GM12865 (cell line): ENCODE data around the gene FSTL1.

Experiments
- DNase-seq: peaks from one replicate; pipeline ENCODE4 v3.0.0; 2010; ENCODE audit warnings: low read depth
- H3K4me3 ChIP-seq: 2 replicates; pipeline ENCODE4 v1.5.1; 2011; ENCODE audit warnings: mild to moderate bottlenecking, low read depth, low read length, control low read depth
- TF ChIP-seq, protein P1 (sequence below): IDR thresholded peaks from 2 replicates; pipeline ENCODE4 v1.5.1; 2011; ENCODE audit warnings: low read length, control low read depth, low read depth, inconsistent platforms; ENCODE audit not compliant: insufficient read depth; ENCODE audit errors: missing control alignments

Gene FSTL1

DNA sequence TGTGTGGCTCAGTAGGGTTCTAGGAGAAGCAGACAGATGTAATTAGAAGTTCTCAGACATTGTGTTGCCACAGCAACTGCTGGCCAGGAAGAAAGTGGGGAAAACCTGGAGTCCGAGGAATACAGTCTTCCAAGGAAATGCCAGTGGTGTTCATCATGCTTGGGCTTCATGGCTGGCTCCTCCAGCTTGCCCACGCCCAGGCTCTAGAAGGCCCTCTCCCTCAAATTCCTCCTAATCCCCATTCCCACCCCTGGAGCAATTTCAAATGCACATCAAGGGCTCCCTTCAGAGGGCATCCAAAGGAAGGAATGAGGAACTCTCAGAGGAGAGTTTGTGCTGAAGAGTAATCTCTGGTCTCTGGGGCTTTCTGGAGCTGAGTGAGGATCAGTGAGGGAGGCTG, 21.9 kb downstream of the FSTL1 start:
- DNase-seq: no peak
- TF ChIP-seq, protein P1, sequence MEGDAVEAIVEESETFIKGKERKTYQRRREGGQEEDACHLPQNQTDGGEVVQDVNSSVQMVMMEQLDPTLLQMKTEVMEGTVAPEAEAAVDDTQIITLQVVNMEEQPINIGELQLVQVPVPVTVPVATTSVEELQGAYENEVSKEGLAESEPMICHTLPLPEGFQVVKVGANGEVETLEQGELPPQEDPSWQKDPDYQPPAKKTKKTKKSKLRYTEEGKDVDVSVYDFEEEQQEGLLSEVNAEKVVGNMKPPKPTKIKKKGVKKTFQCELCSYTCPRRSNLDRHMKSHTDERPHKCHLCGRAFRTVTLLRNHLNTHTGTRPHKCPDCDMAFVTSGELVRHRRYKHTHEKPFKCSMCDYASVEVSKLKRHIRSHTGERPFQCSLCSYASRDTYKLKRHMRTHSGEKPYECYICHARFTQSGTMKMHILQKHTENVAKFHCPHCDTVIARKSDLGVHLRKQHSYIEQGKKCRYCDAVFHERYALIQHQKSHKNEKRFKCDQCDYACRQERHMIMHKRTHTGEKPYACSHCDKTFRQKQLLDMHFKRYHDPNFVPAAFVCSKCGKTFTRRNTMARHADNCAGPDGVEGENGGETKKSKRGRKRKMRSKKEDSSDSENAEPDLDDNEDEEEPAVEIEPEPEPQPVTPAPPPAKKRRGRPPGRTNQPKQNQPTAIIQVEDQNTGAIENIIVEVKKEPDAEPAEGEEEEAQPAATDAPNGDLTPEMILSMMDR: no peak
- H3K4me3 ChIP-seq: no peak overlapping the region

DNA sequence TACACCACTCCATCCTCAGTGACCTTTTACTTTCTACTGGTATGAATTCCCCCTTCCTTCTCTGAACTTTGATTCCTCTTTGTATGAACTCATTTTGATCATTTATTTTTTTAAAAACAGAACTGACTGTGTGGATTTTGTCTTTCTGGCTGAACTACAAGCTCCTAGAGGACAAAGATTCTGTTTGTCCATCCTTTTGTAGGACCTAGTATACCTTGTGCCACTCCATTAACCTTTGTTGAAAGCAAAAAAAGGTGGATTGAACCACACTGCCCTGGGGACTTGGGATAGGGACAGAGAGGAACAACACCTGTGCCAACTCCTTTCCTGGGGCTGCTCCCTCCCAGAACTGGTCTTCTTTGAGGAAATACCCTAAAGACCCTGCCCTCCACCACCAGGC, 23.6 kb downstream of the FSTL1 start:
- H3K4me3 ChIP-seq: no peak overlapping the region
- no peak for DNase-seq
- TF ChIP-seq, protein P1: no peak

DNA sequence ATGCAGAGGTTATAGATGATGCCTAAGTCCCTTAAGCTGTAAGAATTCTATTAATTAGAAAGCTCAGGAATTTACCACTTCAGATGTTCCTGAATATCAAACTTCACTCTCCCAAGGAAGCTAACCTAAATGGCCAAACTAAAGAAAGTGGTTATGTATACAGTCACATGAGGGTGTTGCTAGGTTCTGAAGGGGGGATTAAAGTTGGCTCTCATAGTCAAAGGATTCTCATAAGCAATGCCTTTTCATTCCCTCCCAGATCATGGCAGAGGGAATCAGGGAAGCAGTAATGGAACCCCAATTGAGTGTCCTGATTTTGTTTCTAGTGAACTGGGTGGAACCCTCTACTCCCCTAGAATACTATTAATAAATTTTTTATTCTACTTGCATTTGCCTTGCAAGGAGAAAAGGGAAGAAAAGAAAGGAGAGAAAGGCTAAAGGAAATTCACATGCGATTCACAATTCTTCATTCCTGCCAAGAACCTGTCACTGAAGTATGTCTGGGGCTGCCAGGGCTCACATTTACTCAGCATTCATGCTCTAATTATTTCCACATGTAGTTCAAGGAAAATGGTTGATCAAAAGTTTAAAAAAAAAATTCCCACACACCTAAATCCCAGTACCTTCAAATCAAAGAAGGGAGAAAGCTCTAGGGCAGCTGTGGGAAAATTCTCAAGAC, 25.1 kb downstream of the FSTL1 start:
- no peak for DNase-seq
- TF ChIP-seq, protein P1: no peak
- H3K4me3 ChIP-seq: no peak overlapping the region

DNA sequence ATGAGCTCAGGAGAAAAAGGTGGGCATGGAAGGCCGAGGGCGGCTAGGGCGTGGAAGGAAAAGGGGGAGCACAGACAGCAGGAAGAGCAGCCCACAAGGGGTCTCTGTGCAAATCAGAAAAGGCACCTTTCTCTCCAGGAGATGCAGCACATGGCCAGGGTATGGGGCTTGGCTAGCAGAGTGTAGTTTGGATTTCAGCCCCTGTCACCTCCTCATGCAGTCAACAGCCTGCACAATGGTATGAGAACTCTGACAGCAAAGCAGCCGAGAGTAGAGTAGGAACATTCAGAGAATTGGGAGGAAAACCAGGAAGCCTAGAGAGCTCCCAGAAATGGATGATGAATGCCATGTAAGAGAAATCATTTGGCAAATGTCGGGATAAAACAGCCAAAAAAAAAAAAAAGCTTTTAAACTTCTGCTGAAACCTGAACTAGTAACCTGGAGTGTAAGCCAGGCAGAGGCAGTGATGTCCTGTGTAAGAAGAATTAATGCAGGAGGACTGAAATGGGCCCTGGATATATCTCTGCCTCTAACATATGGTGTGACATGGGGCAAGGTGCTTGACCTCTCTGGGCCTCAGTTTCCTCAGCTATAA, 25.7 kb downstream of the FSTL1 start:
- TF ChIP-seq, protein P1: no peak
- H3K4me3 ChIP-seq: no peak overlapping the region
- no peak for DNase-seq

DNA sequence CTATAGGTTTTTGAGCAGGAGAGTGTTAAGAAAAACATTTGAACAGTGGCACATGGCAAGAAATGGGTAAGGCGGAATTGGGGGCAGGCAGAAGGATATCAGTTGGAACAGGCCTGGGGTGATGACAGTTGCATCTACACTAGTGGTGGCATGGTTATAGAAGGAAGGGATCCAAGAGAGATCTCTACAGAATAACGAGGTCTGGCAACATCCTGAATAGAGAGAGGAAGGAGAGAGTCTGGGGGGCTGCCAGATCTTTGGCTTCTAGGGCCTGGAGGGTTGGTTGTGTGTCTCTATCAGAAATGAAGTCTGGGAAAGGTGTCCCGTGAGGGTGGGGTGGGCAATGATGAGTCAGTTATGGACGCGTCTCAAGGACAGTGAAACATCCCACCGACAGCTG, 26.3 kb downstream of the FSTL1 start:
- TF ChIP-seq, protein P1: no peak
- DNase-seq: no peak
- no peak overlapping the region for H3K4me3 ChIP-seq

DNA sequence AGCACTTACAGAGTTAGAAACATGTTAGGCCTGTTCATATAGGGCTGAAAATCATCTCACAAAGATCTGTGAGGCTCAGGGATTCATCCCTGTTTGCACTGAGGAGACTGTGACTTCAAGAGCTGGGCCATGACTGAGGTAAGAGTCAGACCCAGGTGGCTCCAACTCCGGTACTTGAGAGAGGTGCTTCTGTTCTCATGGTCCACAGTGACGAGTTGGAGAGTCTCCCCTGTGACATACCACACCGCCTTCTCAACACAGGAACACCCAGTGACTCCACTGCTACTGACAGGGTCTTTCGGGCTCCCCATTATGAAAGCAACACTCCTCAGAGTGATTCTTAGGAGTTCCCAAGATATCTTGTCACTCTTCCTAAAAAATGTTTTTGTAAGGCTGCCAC, 27.4 kb downstream of the FSTL1 start:
- no peak overlapping the region for H3K4me3 ChIP-seq
- DNase-seq: no peak
- TF ChIP-seq, protein P1: no peak

DNA sequence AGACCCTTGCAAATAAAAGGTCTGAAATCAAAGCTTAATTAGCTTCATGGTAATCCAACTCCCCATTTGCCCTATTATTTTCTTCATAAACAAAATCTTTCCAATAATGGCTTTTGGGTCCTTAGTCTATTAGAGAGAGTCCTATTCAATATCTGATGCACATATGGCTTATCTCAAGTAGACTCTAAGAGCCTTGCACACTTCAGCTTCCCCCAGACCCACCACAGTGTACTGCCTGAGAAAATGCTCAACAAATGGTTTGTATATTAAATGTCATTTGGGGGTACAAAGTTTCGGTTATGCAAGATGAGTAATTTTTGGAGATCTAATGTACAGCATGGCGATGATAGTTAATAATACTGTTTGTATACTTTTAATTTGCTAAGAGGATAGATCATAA, 28.9 kb downstream of the FSTL1 start:
- TF ChIP-seq, protein P1: no peak
- no peak for DNase-seq

More for the DNA sequence above, 28.9 kb downstream of the FSTL1 start:
- H3K4me3 ChIP-seq: no peak overlapping the region
